PC-9 (cell line): ENCODE results near the gene FCSK. TPM values are rescaled to one million over a fixed set of nuclear protein-coding genes. Genes with fewer than 3 reads are reported as not detected.

Source experiments
- BruUV-seq: library from RNA; stranded (reverse); fragments of 400-500 nt; replicated peaks from 2 replicates; lab custom pipeline; 2021; lab: Mats Ljungman, UMichigan
- CTCF ChIA-PET: fragments of 300-600 bp; sonication (Branson Sonifier 250); formaldehyde crosslinking; loops from one replicate; lab custom pipeline; 2022; ENCODE audit warnings: antibody characterized with exemption; lab: Charles Lee
- POLR2A ChIA-PET: fragments of 300-600 bp; sonication (Branson Sonifier 250); formaldehyde crosslinking; loops from one replicate; lab custom pipeline; 2022; ENCODE audit warnings: antibody characterized with exemption; ENCODE audit not compliant: unreplicated experiment; lab: Charles Lee
- DNase-seq, 2 experiments: peaks; one replicate each; pipeline versions ENCODE4 v3.0.0 to v3.0.0-alpha.2; 2015 to 2022; ENCODE audit warnings: mixed read lengths in 1 of 2
- H2AFZ ChIP-seq: fragments of 200-600 bp; sonication (generic); 2 replicates; pipeline ENCODE4 v1.8.1; 2017; ENCODE audit warnings: antibody characterized with exemption
- H3F3A ChIP-seq: fragments of 200-600 bp; sonication (generic); 2 replicates; pipeline ENCODE4 v1.8.1; 2017; ENCODE audit warnings: antibody characterized with exemption, mild to moderate bottlenecking, low read depth; ENCODE audit not compliant: insufficient read depth
- H3K27ac ChIP-seq: fragments of 200-600 bp; sonication (generic); 2 replicates; pipeline ENCODE4 v1.6.1; 2016; ENCODE audit warnings: mixed run types
- H3K27me3 ChIP-seq: fragments of 200-600 bp; sonication (generic); 2 replicates; pipeline ENCODE4 v1.6.1; 2016; ENCODE audit warnings: low read depth, mixed run types; ENCODE audit not compliant: insufficient read depth
- H3K36me3 ChIP-seq: fragments of 200-600 bp; sonication (generic); 2 replicates; pipeline ENCODE4 v1.6.1; 2016; ENCODE audit warnings: low read depth, mixed run types
- H3K4me1 ChIP-seq: fragments of 200-600 bp; sonication (generic); replicated peaks from 2 replicates; pipeline ENCODE4 v1.6.1; 2016; ENCODE audit warnings: mixed run types; ENCODE audit not compliant: insufficient read depth
- H3K4me2 ChIP-seq: fragments of 200-600 bp; sonication (generic); 2 replicates; pipeline ENCODE4 v1.6.1; 2017; ENCODE audit warnings: mixed run types
- H3K4me3 ChIP-seq: fragments of 200-600 bp; sonication (generic); 2 replicates; pipeline ENCODE4 v1.6.1; 2016; ENCODE audit warnings: mixed run types
- H3K79me2 ChIP-seq: fragments of 200-600 bp; sonication (generic); 2 replicates; pipeline ENCODE4 v1.6.1; 2017; ENCODE audit warnings: low read depth, mixed run types
- H3K9me2 ChIP-seq: fragments of 200-600 bp; sonication (generic); 2 replicates; pipeline ENCODE4 v1.8.1; 2017; ENCODE audit warnings: mild to moderate bottlenecking; ENCODE audit not compliant: insufficient read depth
- H3K9me3 ChIP-seq: fragments of 200-600 bp; sonication (generic); 2 replicates; pipeline ENCODE4 v1.8.1; 2016; ENCODE audit warnings: low read depth; ENCODE audit not compliant: insufficient read depth
- H4K20me1 ChIP-seq: fragments of 200-600 bp; sonication (generic); 2 replicates; pipeline ENCODE4 v1.8.1; 2017; ENCODE audit not compliant: insufficient read depth
- CTCF ChIP-seq: fragments of 200-600 bp; sonication (generic); conservative IDR thresholded peaks from 2 replicates; pipeline ENCODE4 v1.6.1; 2017; ENCODE audit warnings: mixed run types, antibody characterized with exemption, mild to moderate bottlenecking, moderate library complexity
- EZH2 ChIP-seq: fragments of 200-600 bp; sonication (generic); IDR thresholded peaks from 2 replicates; pipeline ENCODE4 v1.8.0; 2017; ENCODE audit warnings: antibody characterized with exemption, low read depth
- intact Hi-C: fragments of 100-400 bp; cut with micrococcal nuclease; formaldehyde crosslinking; loops from one replicate; pipeline ENCODE4 v1.10.0; 2022; ENCODE audit not compliant: unreplicated experiment
- total RNA-seq: library from RNA; stranded (reverse); gene quantifications from 2 replicates; pipeline ENCODE4 v1.2.3, GENCODE V29; 2021

FCSK gene
- total RNA-seq, 1 experiment from 2014 or later: 17.0 TPM

- Histone ChIP-seq H3F3A (no peaks in the 10 kb centered on the region), H3K4me3 (no peak overlapping the region), H3K27ac (no peak overlapping the region), H3K36me3 (no peaks in the 10 kb centered on the region), H2AFZ (no peak overlapping the region), H3K4me1 (no peaks in the 10 kb centered on the region), H3K9me3 (no peaks in the 10 kb centered on the region), H3K9me2 (no peaks in the 10 kb centered on the region), H3K4me2 (no peak overlapping the region), H4K20me1 (no peaks in the 10 kb centered on the region), H3K79me2 (no peaks in the 10 kb centered on the region), H3K27me3 (no peaks in the 10 kb centered on the region)
- TF ChIP-seq EZH2 (no peak), CTCF (no peak)
- no TSS peak for BruUV-seq
- DNase-seq: no peak
- intact Hi-C loops: no loop called here
- ChIA-PET CTCF (no interaction called here), POLR2A (no interaction called here)
These were observed 11.8 kb downstream of the FCSK start for GRCh38 chr16:70465999-70466804.

- Histone ChIP-seq H3K27ac (no peak overlapping the region), H3K9me3 (no peaks in the 10 kb centered on the region), H2AFZ (no peak overlapping the region), H3K4me2 (no peak overlapping the region), H3K9me2 (no peaks in the 10 kb centered on the region), H4K20me1 (no peaks in the 10 kb centered on the region), H3K79me2 (no peaks in the 10 kb centered on the region), H3K36me3 (no peaks in the 10 kb centered on the region), H3K4me3 (no peak overlapping the region), H3K27me3 (no peaks in the 10 kb centered on the region), H3F3A (no peaks in the 10 kb centered on the region), H3K4me1 (no peaks in the 10 kb centered on the region)
- CTCF ChIA-PET: no interaction called here
- POLR2A ChIA-PET: interaction anchor here (0.6 kb wide), 1 partner anchor 12 kb away, joined by 3 read pairs; no protein-coding TSS in a partner anchor
- intact Hi-C loops: no loop called here
- no peak for DNase-seq
- no TSS peak for BruUV-seq
- TF ChIP-seq CTCF (no peak), EZH2 (no peak)
These were observed 12.3 kb downstream of the FCSK start for GRCh38 chr16:70466805-70467076.

- no TSS peak for BruUV-seq
- H3F3A ChIP-seq: no peaks in the 10 kb centered on the region
- no peak overlapping the region for H2AFZ ChIP-seq
- H3K4me1 ChIP-seq: no peaks in the 10 kb centered on the region
- no peaks in the 10 kb centered on the region for H3K9me2 ChIP-seq
- no peaks in the 10 kb centered on the region for H3K79me2 ChIP-seq
- H3K27ac ChIP-seq: no peak overlapping the region
- ChIA-PET CTCF (no interaction called here), POLR2A (interaction anchor here (0.6 kb wide), 1 partner anchor 12 kb away, joined by 3 read pairs; no protein-coding TSS in a partner anchor)
- no peaks in the 10 kb centered on the region for H3K27me3 ChIP-seq
- no peaks in the 10 kb centered on the region for H4K20me1 ChIP-seq
- no peak overlapping the region for H3K4me2 ChIP-seq
- intact Hi-C loops: no loop called here
- TF ChIP-seq EZH2 (no peak), CTCF (no peak)
- no peak overlapping the region for H3K4me3 ChIP-seq
- no peak for DNase-seq
- H3K9me3 ChIP-seq: no peaks in the 10 kb centered on the region
- H3K36me3 ChIP-seq: no peaks in the 10 kb centered on the region
These were observed 12.7 kb downstream of the FCSK start for GRCh38 chr16:70467113-70467512.
